Activated naive CD8-positive, alpha-beta T cell treated with anti-CD3 and anti-CD28 coated beads, Interleukin-2, amount 50 U/mL, for 16 hours (primary cell): ENCODE results near the gene WT1.

Source experiments
- DNase-seq: peaks from one replicate; pipeline ENCODE4 v3.0.0-alpha.2; 2020; ENCODE audit warnings: low read depth, low spot score

Gene WT1

GRCh38 chr11:32425761-32426160 lies 9.6 kb downstream of the WT1 start:
- DNase-seq, result no peak

DNA sequence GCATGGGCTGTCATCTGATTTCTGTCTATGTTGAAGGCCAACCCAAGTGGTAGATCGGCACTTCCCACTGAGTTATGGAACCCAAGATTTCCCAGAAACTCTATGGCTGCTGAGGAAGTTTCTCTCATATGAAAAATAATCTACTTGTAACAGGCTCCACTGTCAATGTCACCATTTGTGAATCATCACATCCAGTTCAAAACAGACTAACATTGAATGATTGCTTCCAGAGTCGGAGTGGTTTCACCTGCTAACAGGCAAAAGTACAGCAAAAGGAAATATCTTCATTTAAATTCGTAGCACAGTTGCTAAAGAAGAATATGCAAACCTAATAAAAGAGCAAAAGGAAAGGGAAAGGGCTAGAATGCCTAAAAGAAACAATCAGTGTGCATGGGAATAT lies 12.8 kb downstream of the WT1 start:
- no peak for DNase-seq

GRCh38 chr11:32421992-32422391 lies 13.3 kb downstream of the WT1 start:
- no peak for DNase-seq

- no peak for DNase-seq
These were observed 14.1 kb downstream of the WT1 start for GRCh38 chr11:32420937-32421901.

- DNase-seq, result no peak
These were observed 15.2 kb downstream of the WT1 start for GRCh38 chr11:32420139-32420538.

GRCh38 chr11:32418836-32419235 lies 16.5 kb downstream of the WT1 start:
- no peak for DNase-seq

- no peak for DNase-seq
These were observed 17.5 kb downstream of the WT1 start for GRCh38 chr11:32417806-32418205.

GRCh38 chr11:32416301-32416700 lies 19.0 kb downstream of the WT1 start:
- no peak for DNase-seq

- DNase-seq, result no peak
These were observed 20.4 kb downstream of the WT1 start for GRCh38 chr11:32414925-32415324.

DNA sequence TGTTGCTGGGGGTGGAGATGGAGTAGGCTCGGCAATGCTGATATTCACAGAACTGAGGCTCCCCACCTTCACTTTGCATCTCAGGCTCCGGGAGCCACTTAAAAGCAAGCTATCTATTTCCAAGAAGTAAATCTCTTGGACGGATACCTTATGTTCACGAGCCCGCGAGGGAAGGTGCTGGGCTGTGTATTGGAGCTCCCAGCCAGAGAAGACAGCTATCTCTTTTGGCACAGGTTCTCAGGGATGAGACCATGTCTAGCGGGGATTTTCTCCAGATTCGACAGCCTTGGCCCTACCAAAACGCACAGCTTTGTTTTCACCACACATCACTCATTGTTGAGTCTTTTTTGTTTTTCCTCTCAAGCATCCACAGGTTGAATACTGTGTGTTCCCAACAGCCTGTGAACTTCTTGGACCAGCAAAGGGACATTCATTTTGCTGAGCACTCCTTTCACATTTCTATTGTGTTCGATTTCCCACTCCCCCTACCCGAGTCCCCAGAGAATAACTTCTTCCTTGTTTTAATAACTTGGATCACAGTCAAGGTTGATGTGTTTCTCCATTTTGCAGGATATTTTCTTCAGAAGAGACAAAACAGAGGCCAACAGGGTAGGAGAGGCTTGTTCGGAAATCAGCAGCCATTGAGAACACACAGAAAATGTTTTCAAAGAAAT lies 23.3 kb downstream of the WT1 start:
- DNase-seq, result no peak

DNA sequence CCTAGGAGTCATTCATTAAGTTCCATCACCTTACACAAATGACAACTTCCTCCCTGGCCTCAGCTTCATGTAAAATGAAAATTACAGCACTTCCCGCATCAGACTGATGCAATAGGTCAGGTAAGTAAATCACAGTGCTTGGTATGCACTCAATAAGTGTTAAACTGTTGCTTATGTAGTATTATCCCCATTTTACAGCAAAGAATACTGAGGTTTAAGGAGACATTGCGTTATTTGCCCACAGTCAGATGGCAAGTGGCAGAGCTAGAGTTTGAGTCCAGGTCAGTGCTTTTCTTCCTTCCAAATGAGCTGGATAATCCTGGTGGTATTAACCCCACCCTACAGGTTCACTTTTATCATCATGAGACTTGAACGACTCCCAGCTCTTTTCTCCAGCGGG lies 29.7 kb downstream of the WT1 start:
- DNase-seq, result no peak

- DNase-seq, result no peak
These were observed 32.5 kb downstream of the WT1 start for GRCh38 chr11:32402836-32403235.

- no peak for DNase-seq
These were observed 34.5 kb downstream of the WT1 start for GRCh38 chr11:32400670-32401369.

GRCh38 chr11:32400196-32400595 lies 35.1 kb downstream of the WT1 start:
- DNase-seq, result no peak

GRCh38 chr11:32396991-32397390 lies 38.3 kb downstream of the WT1 start:
- no peak for DNase-seq

GRCh38 chr11:32396331-32396730 lies 39.0 kb downstream of the WT1 start:
- no peak for DNase-seq

GRCh38 chr11:32395127-32395526 lies 40.2 kb downstream of the WT1 start:
- DNase-seq, result no peak

DNA sequence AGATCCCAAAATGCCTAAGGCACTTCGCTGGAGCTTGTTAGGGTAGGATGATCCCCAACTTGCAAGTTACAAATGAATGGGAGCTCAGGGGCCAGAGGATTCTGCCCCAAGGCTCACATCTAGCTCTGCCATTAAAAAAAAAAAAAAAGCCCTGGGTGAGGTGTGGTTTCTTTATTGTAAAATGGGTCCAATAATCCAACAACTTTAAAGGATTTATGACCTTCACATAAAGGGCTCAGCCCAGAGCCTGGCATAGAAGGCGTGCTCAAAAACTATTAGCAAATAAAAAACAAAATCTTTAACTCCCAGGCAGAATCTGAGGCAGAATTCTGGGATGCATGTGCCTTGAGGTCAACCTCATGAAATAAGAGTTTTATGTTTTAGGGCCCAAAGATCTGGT lies 42.5 kb downstream of the WT1 start:
- no peak for DNase-seq

GRCh38 chr11:32391956-32392553 lies 43.3 kb downstream of the WT1 start:
- no peak for DNase-seq

- no peak for DNase-seq
These were observed 43.9 kb downstream of the WT1 start for GRCh38 chr11:32391479-32391878.

DNA sequence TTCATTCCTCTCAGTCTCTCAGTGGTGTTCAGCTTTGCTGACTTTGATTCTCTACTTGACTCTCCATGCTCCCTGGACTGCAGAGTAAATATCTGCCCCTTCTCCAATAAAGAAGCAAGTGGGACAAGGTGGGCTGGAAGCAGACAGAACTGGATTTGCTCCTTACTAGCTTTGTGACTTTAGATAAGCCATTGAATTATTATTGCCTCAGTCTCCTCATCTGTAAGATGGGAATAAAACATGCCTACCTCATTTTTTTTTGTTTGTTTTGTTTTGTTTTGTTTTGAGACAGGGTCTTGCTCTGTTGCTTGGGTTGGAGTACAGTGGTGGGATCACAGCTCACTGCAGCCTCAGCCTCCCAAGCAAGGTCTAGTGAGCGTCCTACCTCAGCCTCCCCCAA lies 44.6 kb downstream of the WT1 start:
- DNase-seq, result no peak
